Astrocyte (in vitro differentiated cells and primary cell): ENCODE data around the gene BICC1. TPM values are rescaled to one million over a fixed set of nuclear protein-coding genes. Genes with fewer than 3 reads are reported as not detected.
A peak's percentile ranks its signal among the peaks of the same experiment; 100 is the strongest.

ENCODE experiments used
- DNase-seq: peaks from one replicate; pipeline ENCODE4 v3.0.0-alpha.2; 2010; ENCODE audit warnings: low read depth
- FAIRE-seq: peaks from 2 replicates; lab custom pipeline; 2011; peaks lifted over from hg19 to GRCh38; lab: Jason Lieb, UNC
- H2AFZ ChIP-seq: 2 replicates; pipeline ENCODE4 v1.6.0; 2012; ENCODE audit warnings: low read depth, low read length, inconsistent platforms
- H3K27ac ChIP-seq: 2 replicates; pipeline ENCODE4 v1.5.1; 2011; ENCODE audit warnings: low read depth, low read length, inconsistent platforms
- H3K27me3 ChIP-seq: 2 replicates; pipeline ENCODE4 v1.6.0; 2011; ENCODE audit warnings: low read length, inconsistent platforms; ENCODE audit not compliant: insufficient read depth
- H3K36me3 ChIP-seq: 2 replicates; pipeline ENCODE4 v1.5.1; 2011; ENCODE audit warnings: low read length, inconsistent platforms; ENCODE audit not compliant: insufficient read depth
- H3K4me1 ChIP-seq: 2 replicates; pipeline ENCODE4 v1.5.1; 2011; ENCODE audit warnings: low read length, inconsistent platforms; ENCODE audit not compliant: insufficient read depth
- H3K4me2 ChIP-seq: 2 replicates; pipeline ENCODE4 v1.6.0; 2012; ENCODE audit warnings: low read length, inconsistent platforms
- H3K4me3 ChIP-seq: 2 replicates; pipeline ENCODE4 v1.5.1; 2011; ENCODE audit warnings: low read depth, mild to moderate bottlenecking, low read length, inconsistent platforms; ENCODE audit not compliant: insufficient read depth
- H3K79me2 ChIP-seq: 2 replicates; pipeline ENCODE4 v1.6.0; 2012; ENCODE audit warnings: mild to moderate bottlenecking, low read length, inconsistent platforms; ENCODE audit not compliant: insufficient read depth
- H3K9ac ChIP-seq: 2 replicates; pipeline ENCODE4 v1.6.0; 2012; ENCODE audit warnings: mild to moderate bottlenecking, low read length, inconsistent platforms
- H3K9me3 ChIP-seq: 2 replicates; pipeline ENCODE4 v1.5.1; 2012; ENCODE audit warnings: low read depth, mild to moderate bottlenecking, low read length, inconsistent platforms; ENCODE audit not compliant: insufficient read depth
- H4K20me1 ChIP-seq: 2 replicates; pipeline ENCODE4 v1.6.0; 2012; ENCODE audit warnings: low read length, inconsistent platforms; ENCODE audit not compliant: insufficient read depth
- H3K27ac Mint-ChIP-seq: one replicate; pipeline ENCODE4 v1.8.0; 2021; ENCODE audit warnings: mild to moderate bottlenecking, mixed read lengths; ENCODE audit not compliant: unreplicated experiment
- H3K27me3 Mint-ChIP-seq: one replicate; pipeline ENCODE4 v1.8.0; 2021; ENCODE audit warnings: low read depth, mixed read lengths; ENCODE audit not compliant: unreplicated experiment
- H3K36me3 Mint-ChIP-seq: one replicate; pipeline ENCODE4 v1.8.0; 2021; ENCODE audit warnings: low read depth, mixed read lengths; ENCODE audit not compliant: unreplicated experiment
- H3K4me1 Mint-ChIP-seq: one replicate; pipeline ENCODE4 v1.8.0; 2021; ENCODE audit warnings: low read depth, mixed read lengths; ENCODE audit not compliant: unreplicated experiment
- H3K4me3 Mint-ChIP-seq: one replicate; pipeline ENCODE4 v1.8.0; 2021; ENCODE audit warnings: mild to moderate bottlenecking, moderate library complexity, mixed read lengths; ENCODE audit not compliant: unreplicated experiment
- H3K9me3 Mint-ChIP-seq: one replicate; pipeline ENCODE4 v1.8.0; 2021; ENCODE audit warnings: mild to moderate bottlenecking, mixed read lengths; ENCODE audit not compliant: unreplicated experiment
- CTCF ChIP-seq: IDR thresholded peaks from 2 replicates; pipeline ENCODE4 v1.5.1; 2011; ENCODE audit warnings: low read depth, mild to moderate bottlenecking, inconsistent platforms, low read length, moderate library complexity; ENCODE audit not compliant: insufficient read depth
- EZH2 ChIP-seq: IDR thresholded peaks from 2 replicates; pipeline ENCODE4 v1.6.1; 2012; ENCODE audit warnings: mild to moderate bottlenecking, low read length, inconsistent platforms; ENCODE audit not compliant: insufficient read depth
- total RNA-seq: library from RNA; stranded (reverse); gene quantifications from 2 replicates; pipeline ENCODE4 v1.2.1, GENCODE V29; 2021

BICC1 gene
- total RNA-seq, 1 donor from 2014 or later: 23.0 TPM

GRCh38 chr10:58820386-58820785 lies 307.7 kb downstream of the BICC1 start:
- Histone ChIP-seq H3K27me3 (no peaks in the 10 kb centered on the region), H3K4me1 (peaks cover 17% of the 10 kb centered on the region), H3K4me2 (peak overlapping the region; percentile 26), H4K20me1 (no peaks in the 10 kb centered on the region), H3K27ac (peak overlapping the region; percentile 29), H3K79me2 (no peaks in the 10 kb centered on the region), H3K36me3 (peaks cover 4% of the 10 kb centered on the region), H2AFZ (no peak overlapping the region), H3K9ac (no peak overlapping the region), H3K9me3 (no peaks in the 10 kb centered on the region), H3K4me3 (no peak overlapping the region)
- peaks cover 21% of the 10 kb centered on the region for H3K4me1 Mint-ChIP-seq
- no peak for FAIRE-seq
- H3K27ac Mint-ChIP-seq: peak overlapping the region; percentile 5
- no peak overlapping the region for H3K4me3 Mint-ChIP-seq
- no peaks in the 10 kb centered on the region for H3K9me3 Mint-ChIP-seq
- H3K36me3 Mint-ChIP-seq: peaks cover 6% of the 10 kb centered on the region
- TF ChIP-seq EZH2 (no peak), CTCF (no peak)
- no peaks in the 10 kb centered on the region for H3K27me3 Mint-ChIP-seq
- no peak for DNase-seq

GRCh38 chr10:58820861-58821751 lies 308.4 kb downstream of the BICC1 start:
- Histone ChIP-seq H3K4me3 (no peak overlapping the region), H2AFZ (no peak overlapping the region), H3K36me3 (peaks cover 3% of the 10 kb centered on the region), H3K27me3 (no peaks in the 10 kb centered on the region), H3K27ac (peak overlapping the region; percentile 40), H3K79me2 (no peaks in the 10 kb centered on the region), H3K4me1 (peaks cover 17% of the 10 kb centered on the region), H4K20me1 (no peaks in the 10 kb centered on the region), H3K9me3 (no peaks in the 10 kb centered on the region), H3K9ac (no peak overlapping the region), H3K4me2 (peak overlapping the region; percentile 26)
- DNase-seq: peak; percentile 72
- no peak for TF ChIP-seq EZH2
- H3K4me3 Mint-ChIP-seq: no peak overlapping the region
- peak overlapping the region; percentile 20 for H3K27ac Mint-ChIP-seq
- peak; percentile 78 for FAIRE-seq
- peaks cover 21% of the 10 kb centered on the region for H3K4me1 Mint-ChIP-seq
- H3K27me3 Mint-ChIP-seq: no peaks in the 10 kb centered on the region
- no peaks in the 10 kb centered on the region for H3K9me3 Mint-ChIP-seq
- H3K36me3 Mint-ChIP-seq: peaks cover 6% of the 10 kb centered on the region

- Mint-ChIP-seq H3K27me3 (no peaks in the 10 kb centered on the region), H3K27ac (peak overlapping the region; percentile 20), H3K4me1 (peaks cover 21% of the 10 kb centered on the region), H3K36me3 (peaks cover 6% of the 10 kb centered on the region), H3K4me3 (no peak overlapping the region), H3K9me3 (no peaks in the 10 kb centered on the region)
- TF ChIP-seq EZH2: no peak
- TF ChIP-seq CTCF: no peak
- Histone ChIP-seq H2AFZ (no peak overlapping the region), H3K27me3 (no peaks in the 10 kb centered on the region), H3K4me3 (no peak overlapping the region), H3K4me2 (no peak overlapping the region), H3K4me1 (peaks cover 17% of the 10 kb centered on the region), H3K79me2 (no peaks in the 10 kb centered on the region), H3K9me3 (no peaks in the 10 kb centered on the region), H3K36me3 (peaks cover 3% of the 10 kb centered on the region), H4K20me1 (no peaks in the 10 kb centered on the region), H3K9ac (no peak overlapping the region), H3K27ac (peak overlapping the region; percentile 40)
- FAIRE-seq (no peak), DNase-seq (no peak)
Measured at GRCh38 chr10:58821752-58822056, 309.0 kb downstream of the BICC1 start.
